NCI-H1092 (cell line): ENCODE results near the gene ABHD17C.
"Not testable (repeated sequence)": the region's sequence is repeated elsewhere in the genome, so short reads cannot be mapped to it uniquely, and the experiment has no call there.

Experiments used
- DNase-seq: peaks from one replicate; lab custom pipeline; 2025; lab: John Stamatoyannopoulos, UW

The ABHD17C gene

GRCh38 chr15:80695099-80695910 is at the start of gene ABHD17C:
Gene ABHD17C, plus strand, starts transcription at chr15:80695310. Its CDS starts 120 bp downstream, at chr15:80695430.
- no peak for DNase-seq

- no peak for DNase-seq
Observed at GRCh38 chr15:80645494-80646065, 49.5 kb upstream of the ABHD17C start.

GRCh38 chr15:80647424-80647823 is 47.7 kb upstream of the ABHD17C start:
- not testable (repeated sequence) for DNase-seq

GRCh38 chr15:80654299-80654698 is 40.8 kb upstream of the ABHD17C start:
- DNase-seq: no peak

- DNase-seq: no peak
Observed at GRCh38 chr15:80659375-80659774, 35.7 kb upstream of the ABHD17C start.

GRCh38 chr15:80660119-80660518 is 35.0 kb upstream of the ABHD17C start:
- DNase-seq: peak; percentile 3

- DNase-seq: no peak
Observed at GRCh38 chr15:80662129-80662528, 33.0 kb upstream of the ABHD17C start.

GRCh38 chr15:80662757-80663553 is 32.2 kb upstream of the ABHD17C start:
- no peak for DNase-seq

- DNase-seq: no peak
Observed at GRCh38 chr15:80665151-80665550, 30.0 kb upstream of the ABHD17C start.

GRCh38 chr15:80667936-80668335 is 27.2 kb upstream of the ABHD17C start:
- no peak for DNase-seq

GRCh38 chr15:80668546-80669236 is 26.4 kb upstream of the ABHD17C start:
- no peak for DNase-seq

GRCh38 chr15:80669663-80670273 is 25.3 kb upstream of the ABHD17C start:
- no peak for DNase-seq

- DNase-seq: no peak
Observed at GRCh38 chr15:80673561-80674244, 21.4 kb upstream of the ABHD17C start.

GRCh38 chr15:80674245-80674614 is 20.9 kb upstream of the ABHD17C start:
- DNase-seq: no peak

GRCh38 chr15:80677041-80677440 is 18.1 kb upstream of the ABHD17C start:
- DNase-seq: no peak

- DNase-seq: no peak
Observed at GRCh38 chr15:80679167-80679803, 15.8 kb upstream of the ABHD17C start.

GRCh38 chr15:80679804-80680175 is 15.3 kb upstream of the ABHD17C start:
- DNase-seq: no peak

- DNase-seq: no peak
Observed at GRCh38 chr15:80682201-80682600, 12.9 kb upstream of the ABHD17C start.

GRCh38 chr15:80684697-80685096 is 10.4 kb upstream of the ABHD17C start:
- DNase-seq: no peak

GRCh38 chr15:80685628-80686027 is 9.5 kb upstream of the ABHD17C start:
- DNase-seq: no peak

GRCh38 chr15:80689294-80689693 is 5.8 kb upstream of the ABHD17C start:
- no peak for DNase-seq
